ENCODE results near the gene ERBB2.

Gene ERBB2

DNA sequence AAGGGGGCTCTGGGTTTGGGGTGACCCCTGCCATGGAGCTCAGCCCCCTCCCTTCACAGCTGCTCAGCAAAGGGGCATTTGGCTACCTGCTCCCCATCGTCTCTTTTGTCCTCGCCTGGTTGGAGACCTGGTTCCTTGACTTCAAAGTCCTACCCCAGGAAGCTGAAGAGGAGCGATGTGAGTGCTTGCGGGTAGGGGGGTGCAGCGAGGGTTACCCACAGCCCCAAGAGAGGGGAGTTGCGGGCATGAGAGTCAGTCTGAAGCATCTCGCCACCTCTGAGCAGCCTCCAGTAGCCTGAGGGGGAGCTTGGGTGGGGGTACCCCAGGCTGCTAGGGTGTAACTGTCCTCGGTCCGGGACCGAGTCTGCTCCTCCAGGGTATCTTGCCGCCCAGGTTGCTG is 41.5 kb upstream of the ERBB2 start:
- TF ChIP-seq, protein P1, sequence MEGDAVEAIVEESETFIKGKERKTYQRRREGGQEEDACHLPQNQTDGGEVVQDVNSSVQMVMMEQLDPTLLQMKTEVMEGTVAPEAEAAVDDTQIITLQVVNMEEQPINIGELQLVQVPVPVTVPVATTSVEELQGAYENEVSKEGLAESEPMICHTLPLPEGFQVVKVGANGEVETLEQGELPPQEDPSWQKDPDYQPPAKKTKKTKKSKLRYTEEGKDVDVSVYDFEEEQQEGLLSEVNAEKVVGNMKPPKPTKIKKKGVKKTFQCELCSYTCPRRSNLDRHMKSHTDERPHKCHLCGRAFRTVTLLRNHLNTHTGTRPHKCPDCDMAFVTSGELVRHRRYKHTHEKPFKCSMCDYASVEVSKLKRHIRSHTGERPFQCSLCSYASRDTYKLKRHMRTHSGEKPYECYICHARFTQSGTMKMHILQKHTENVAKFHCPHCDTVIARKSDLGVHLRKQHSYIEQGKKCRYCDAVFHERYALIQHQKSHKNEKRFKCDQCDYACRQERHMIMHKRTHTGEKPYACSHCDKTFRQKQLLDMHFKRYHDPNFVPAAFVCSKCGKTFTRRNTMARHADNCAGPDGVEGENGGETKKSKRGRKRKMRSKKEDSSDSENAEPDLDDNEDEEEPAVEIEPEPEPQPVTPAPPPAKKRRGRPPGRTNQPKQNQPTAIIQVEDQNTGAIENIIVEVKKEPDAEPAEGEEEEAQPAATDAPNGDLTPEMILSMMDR (IDR thresholded peaks at IDR 0.05; ENCODE audit: extremely low read depth, missing control alignments), result no peak
- no peak for DNase-seq (ENCODE audit: low spot score)

DNA sequence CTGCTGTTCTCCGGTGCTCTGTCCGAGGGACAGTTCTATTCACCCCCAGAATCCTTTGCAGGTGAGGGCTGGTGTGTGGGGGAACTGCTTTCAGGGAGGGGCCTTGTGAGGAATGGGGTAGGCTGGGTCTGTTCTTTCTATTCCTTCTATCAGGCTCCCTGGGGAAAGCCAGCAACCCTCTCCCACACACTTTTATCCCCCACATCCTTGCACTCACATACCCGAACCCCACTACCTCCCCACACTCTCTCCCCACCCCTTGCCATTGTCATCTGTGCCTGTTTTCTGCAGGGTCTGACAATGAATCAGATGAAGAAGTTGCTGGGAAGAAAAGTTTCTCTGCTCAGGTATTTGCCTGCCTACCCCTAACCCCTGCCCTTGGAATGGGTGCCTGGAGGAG is 41.1 kb upstream of the ERBB2 start:
- DNase-seq (ENCODE audit: low spot score), result no peak

DNA sequence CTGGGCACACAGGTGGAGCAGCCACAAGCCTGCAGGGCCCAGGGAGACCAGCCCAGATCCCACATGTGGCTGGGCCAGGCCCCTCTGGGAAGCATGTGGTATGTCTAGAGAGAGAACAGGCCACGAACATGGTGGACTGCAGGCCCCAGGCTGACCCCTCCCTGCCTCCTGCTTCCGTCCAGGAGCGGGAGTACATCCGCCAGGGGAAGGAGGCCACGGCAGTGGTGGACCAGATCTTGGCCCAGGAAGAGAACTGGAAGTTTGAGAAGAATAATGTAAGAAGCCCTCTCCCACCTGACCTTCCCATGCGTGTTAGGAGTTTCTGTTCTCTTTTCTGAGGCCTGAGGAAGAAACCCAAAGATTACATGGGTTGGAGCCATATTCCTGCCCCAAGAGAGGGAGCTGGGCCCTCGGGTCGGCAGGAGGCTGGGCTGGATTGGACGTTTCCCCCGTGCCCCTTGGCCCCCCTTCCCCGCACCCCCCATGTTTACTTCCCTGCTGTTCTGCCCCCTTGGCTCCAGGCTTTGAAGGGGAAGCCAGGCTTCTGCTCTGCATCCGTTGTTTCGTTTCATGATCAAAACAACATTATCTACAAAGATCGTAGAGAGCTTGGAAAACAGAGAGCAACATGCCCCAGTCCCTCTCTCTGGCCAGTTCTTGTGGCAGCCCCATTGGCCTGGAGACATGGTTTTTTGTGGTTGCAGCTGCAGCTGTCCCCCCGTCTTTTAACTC is 40.4 kb upstream of the ERBB2 start:
- TF ChIP-seq, protein P1 (IDR thresholded peaks at IDR 0.05; ENCODE audit: extremely low read depth, missing control alignments), result no peak
- DNase-seq (ENCODE audit: low spot score), result no peak

More for the DNA sequence above, 41.1 kb upstream of the ERBB2 start:
- TF ChIP-seq, protein P1 (IDR thresholded peaks at IDR 0.05; ENCODE audit: extremely low read depth, missing control alignments), result no peak

DNA sequence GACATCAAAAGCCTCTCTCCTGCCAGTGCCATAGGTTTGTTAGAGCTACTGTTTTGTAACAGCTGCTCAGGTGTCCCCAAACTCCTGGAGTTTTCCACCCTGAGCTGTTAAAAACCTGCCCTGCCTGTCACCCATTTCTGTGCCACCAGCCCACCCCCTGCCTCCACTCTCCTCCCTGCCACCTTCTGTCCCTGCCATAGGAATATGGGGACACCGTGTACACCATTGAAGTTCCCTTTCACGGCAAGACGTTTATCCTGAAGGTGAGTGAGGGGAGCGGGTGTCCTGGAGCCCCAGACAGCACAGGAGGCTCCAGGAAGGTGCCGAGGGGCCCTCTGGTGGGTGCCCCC is 39.9 kb upstream of the ERBB2 start:
- DNase-seq (ENCODE audit: low spot score), result no peak
- TF ChIP-seq, protein P1 (IDR thresholded peaks at IDR 0.05; ENCODE audit: extremely low read depth, missing control alignments), result no peak

DNA sequence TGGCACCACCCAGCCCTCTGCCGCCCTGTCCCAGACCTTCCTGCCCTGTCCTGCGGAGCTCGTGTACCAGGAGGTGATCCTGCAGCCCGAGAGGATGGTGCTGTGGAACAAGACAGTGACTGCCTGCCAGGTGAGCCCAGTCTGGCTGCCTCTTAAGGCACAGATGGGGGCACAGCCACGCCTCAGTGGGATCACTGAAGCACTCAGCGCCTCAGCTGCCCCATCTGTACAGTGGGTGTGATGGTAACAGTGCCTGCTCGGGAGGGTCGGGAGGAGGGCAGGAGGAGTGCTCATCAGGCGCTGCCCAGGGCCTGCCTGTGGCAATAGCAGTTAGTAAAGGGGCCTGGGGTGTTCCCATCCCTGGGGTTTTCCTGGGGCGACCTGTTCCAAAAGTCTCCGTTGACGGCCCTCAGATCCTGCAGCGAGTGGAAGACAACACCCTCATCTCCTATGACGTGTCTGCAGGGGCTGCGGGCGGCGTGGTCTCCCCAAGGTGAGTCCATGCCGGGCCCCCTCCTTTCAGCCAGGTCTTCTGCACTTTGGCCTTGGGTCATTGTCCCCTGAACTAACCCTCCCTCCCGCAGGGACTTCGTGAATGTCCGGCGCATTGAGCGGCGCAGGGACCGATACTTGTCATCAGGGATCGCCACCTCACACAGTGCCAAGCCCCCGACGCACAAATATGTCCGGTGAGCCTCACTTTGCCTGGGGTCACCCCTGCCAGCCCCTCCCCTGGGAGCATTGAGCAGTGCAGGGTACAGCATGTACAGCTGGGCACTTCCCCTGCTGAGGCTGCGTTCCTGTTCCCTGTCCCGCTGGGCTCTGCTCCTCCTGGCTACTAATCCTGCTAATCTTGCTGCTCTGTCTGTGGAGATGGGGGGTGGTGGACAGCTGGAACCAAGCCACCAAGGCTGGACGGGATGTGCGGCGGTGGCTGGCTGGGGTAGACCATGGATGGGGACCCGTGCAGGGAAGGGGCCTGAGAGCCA is 39.2 kb upstream of the ERBB2 start:
- no peak for DNase-seq (ENCODE audit: low spot score)
- TF ChIP-seq, protein P1 (IDR thresholded peaks at IDR 0.05; ENCODE audit: extremely low read depth, missing control alignments), result no peak

DNA sequence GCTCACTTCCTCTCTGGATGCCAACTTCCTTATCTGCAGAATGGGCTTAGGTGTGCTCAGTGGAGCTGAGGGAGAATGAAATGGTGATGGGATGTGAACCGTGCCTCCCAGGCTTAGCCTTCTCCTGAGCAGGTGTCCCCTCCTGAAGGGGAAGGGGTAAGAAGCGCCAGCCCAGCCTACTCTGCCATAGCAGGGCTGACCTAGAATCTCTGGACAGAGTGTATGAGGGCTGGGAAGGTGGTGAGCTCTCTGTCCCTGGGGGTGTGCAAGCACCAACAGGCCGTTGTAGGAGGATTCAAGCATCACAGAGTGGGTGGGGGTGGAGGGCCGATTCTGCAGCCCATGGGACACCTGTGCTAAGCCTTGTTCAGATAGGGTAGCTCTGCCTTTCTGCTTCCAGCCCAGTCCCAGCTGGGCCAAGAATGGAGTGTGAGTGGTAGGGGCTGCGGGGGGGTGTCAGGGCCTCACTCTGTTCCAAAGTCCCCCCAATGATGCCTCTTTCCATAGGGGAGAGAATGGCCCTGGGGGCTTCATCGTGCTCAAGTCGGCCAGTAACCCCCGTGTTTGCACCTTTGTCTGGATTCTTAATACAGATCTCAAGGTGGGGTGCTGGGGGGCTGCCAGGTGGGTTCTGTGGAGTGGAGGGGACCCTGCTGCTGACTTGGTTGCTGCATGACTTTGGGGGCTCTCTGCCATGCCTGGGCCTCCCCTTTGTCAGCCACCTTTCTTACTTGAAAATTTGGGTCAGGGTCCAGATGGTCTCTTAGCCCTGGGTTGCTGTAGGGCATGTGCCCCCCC is 37.9 kb upstream of the ERBB2 start:
- DNase-seq (ENCODE audit: low spot score), result no peak
- TF ChIP-seq, protein P1 (IDR thresholded peaks at IDR 0.05; ENCODE audit: extremely low read depth, missing control alignments), result no peak
